Naive thymus-derived CD8-positive, alpha-beta T cell (primary cell): ENCODE data around the gene UBR4. TPM values are rescaled to one million over a fixed set of nuclear protein-coding genes. Genes with fewer than 3 reads are reported as not detected.

ENCODE experiments used
- ATAC-seq, 2 donors: fragments of 150-1000 bp; cut with Tn5 transposase in 1 of 2; sonication (Bioruptor Pico), chemical (Tn5 transposase) in 1 of 2; 1 replicate in 1 of 2; 2 replicates in 1 of 2; pipeline ENCODE4 v1.10.0; 2021; ENCODE audit warnings: mild to moderate bottlenecking in 2 of 2, moderate library complexity in 2 of 2
- POLR2A ChIA-PET: fragments of 350-600 bp; sonication (Branson Sonifier 250); formaldehyde crosslinking; loops from one replicate; lab custom pipeline; 2021; ENCODE audit warnings: antibody characterized with exemption; lab: Charles Lee
- DNase-seq, 10 donors: peaks; one replicate each; pipeline versions ENCODE4 v3.0.0 to v3.0.0-alpha.2; 2020 to 2022
- H3K27ac Mint-ChIP-seq, 10 donors: one replicate each; pipeline ENCODE4 v1.8.0; 2020 to 2022; ENCODE audit warnings: mild to moderate bottlenecking in 10 of 10, mixed read lengths in 10 of 10, moderate library complexity in 4 of 10, inconsistent platforms in 1 of 10
- H3K27me3 Mint-ChIP-seq, 5 donors: one replicate each; pipeline ENCODE4 v1.8.0; 2021 to 2022; ENCODE audit warnings: mixed read lengths in 5 of 5
- H3K36me3 Mint-ChIP-seq, 3 donors: one replicate each; pipeline ENCODE4 v1.8.0; 2020 to 2022; ENCODE audit warnings: mixed read lengths in 3 of 3, mild to moderate bottlenecking in 2 of 3, inconsistent platforms in 1 of 3
- H3K4me1 Mint-ChIP-seq, 4 donors: one replicate each; pipeline ENCODE4 v1.8.0; 2021 to 2022; ENCODE audit warnings: mixed read lengths in 4 of 4
- H3K4me3 Mint-ChIP-seq, 10 donors: one replicate each; pipeline ENCODE4 v1.8.0; 2020 to 2022; ENCODE audit warnings: mild to moderate bottlenecking in 10 of 10, mixed read lengths in 10 of 10, moderate library complexity in 6 of 10, inconsistent platforms in 1 of 10
- H3K9me3 Mint-ChIP-seq, 9 donors: one replicate each; pipeline ENCODE4 v1.8.0; 2020 to 2022; ENCODE audit warnings: mixed read lengths in 9 of 9, mild to moderate bottlenecking in 3 of 9, inconsistent platforms in 1 of 9, moderate library complexity in 1 of 9
- polyA plus RNA-seq, 3 donors: library from polyadenylated mRNA; unstranded; fragments of 300-500 nt; fragmentation: Illumina TruSeq; gene quantifications; one replicate each; pipeline ENCODE4 v1.2.3, GENCODE V29; 2021
- total RNA-seq, 8 experiments: library from RNA in 2 of 8; stranded (reverse) in 2 of 8; gene quantifications; one replicate each; pipeline ENCODE4 v1.2.3 and lab custom pipeline; 2021 to 2026

UBR4 gene
- total and polyA plus RNA-seq, 5 experiments from 2014 or later: 10.2 to 156 (median 23.0) TPM

DNA sequence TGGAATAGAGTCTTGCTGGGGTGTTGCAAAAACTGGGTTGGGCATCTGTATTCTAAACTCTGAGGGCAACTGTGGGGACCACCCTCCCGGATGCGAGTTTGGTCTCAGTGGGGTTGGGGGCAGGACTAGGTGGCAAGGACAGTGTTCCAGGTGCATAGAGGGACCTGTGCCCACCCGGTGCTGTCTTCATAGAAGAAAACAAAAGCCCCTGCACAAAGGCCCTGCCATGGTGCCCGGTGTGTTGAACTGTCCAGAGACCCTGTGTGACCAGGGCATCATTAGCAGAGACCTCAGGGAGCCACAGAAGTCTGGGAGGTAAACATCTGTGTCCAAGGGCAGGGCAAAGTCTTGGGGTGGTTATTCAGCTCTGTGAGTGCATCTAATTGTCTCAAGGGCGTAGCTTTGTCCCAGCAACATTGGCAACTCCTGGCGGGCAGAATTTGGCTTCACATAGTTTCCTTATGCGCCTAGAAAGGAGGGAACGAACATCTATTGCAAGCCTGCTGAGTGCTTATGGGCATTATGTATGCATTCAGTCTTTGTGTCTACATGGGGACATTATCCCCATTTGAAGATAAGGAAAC, 181.4 kb downstream of the UBR4 start:
- Mint-ChIP-seq H3K9me3 (peaks cover 0 to 12% (median 5%) of the 10 kb centered on the region in 9 donors), H3K27ac (no peak overlapping the region), H3K4me3 (no peak overlapping the region), H3K36me3 (no peaks in the 10 kb centered on the region), H3K27me3 (peaks cover 2 to 15% (median 7%) of the 10 kb centered on the region in 5 donors), H3K4me1 (peaks cover 0 to 3% (median 0%) of the 10 kb centered on the region in 4 donors)
- DNase-seq (no peak), ATAC-seq (no peak)
- POLR2A ChIA-PET: no interaction called here

DNA sequence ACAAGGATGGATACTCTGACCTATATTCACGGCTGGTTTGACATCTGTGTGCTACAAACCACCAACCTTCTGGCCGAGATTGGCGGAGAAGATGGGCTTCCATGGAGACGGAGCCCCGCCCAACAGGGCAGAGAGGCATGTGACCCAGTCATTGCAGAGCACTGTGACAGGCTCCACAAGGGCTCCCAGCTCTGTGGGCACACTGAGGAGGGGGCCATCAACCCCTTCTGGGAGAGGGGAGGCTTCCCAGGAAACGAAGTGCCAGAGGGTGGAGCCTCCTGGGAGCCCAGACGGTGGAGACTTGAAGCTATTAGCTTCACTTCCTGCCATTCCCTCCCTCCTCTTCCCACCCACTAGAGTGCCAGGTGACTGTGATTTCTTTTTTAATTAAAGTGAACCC, 182.0 kb downstream of the UBR4 start:
- DNase-seq: no peak

More for the DNA sequence above, 182.0 kb downstream of the UBR4 start:
- peaks cover 0 to 3% (median 0%) of the 10 kb centered on the region in 4 donors for H3K4me1 Mint-ChIP-seq
- peaks cover 0 to 16% (median 6%) of the 10 kb centered on the region in 9 donors for H3K9me3 Mint-ChIP-seq
- H3K27me3 Mint-ChIP-seq: peaks cover 0 to 20% (median 5%) of the 10 kb centered on the region in 5 donors
- H3K4me3 Mint-ChIP-seq: no peak overlapping the region
- no peaks in the 10 kb centered on the region for H3K36me3 Mint-ChIP-seq
- POLR2A ChIA-PET: interaction anchor here (0.6 kb wide), 1 partner anchor 121 kb away, joined by 3 read pairs; no protein-coding TSS in a partner anchor
- no peak for ATAC-seq
- H3K27ac Mint-ChIP-seq: no peak overlapping the region

Other genes with a start within 250 kb of the UBR4 start
- gene EMC1, start 41.3 kb upstream of the UBR4 start, total RNA-seq: 10 to 100 TPM; 37.9 to 38.9 TPM
- gene EMC1, start 41.3 kb upstream of the UBR4 start, polyA plus RNA-seq: 10 to 100 TPM; 16.1 to 22.4 (median 21.0) TPM
- gene MRTO4, start 41.5 kb upstream of the UBR4 start, total RNA-seq: 10 to 100 TPM; 27.6 to 38.0 TPM
- gene MRTO4, start 41.5 kb upstream of the UBR4 start, polyA plus RNA-seq: 10 to 100 TPM; 24.7 to 37.4 (median 34.7) TPM
- gene AKR7A3, start 78.5 kb upstream of the UBR4 start, total RNA-seq: 1 to 10 TPM in 1 of 2 experiments, under 1 TPM in 1; 0.96 to 1.5 TPM
- gene AKR7A3, start 78.5 kb upstream of the UBR4 start, polyA plus RNA-seq: under 1 TPM in 1 of 3 donors, not detected in 2; 0.08 TPM
- 10 to 100 TPM; 24.8 to 27.7 TPM for gene AKR7A2, start 101.9 kb upstream of the UBR4 start, total RNA-seq
- 100 to 1,000 TPM in 2 of 3 donors, 10 to 100 TPM in 1; 99.3 to 116 (median 115) TPM for gene AKR7A2, start 101.9 kb upstream of the UBR4 start, polyA plus RNA-seq
- 1 to 10 TPM; 4.8 to 6.4 TPM for gene SLC66A1, start 102.1 kb upstream of the UBR4 start, total RNA-seq
- 1 to 10 TPM; 3.1 to 4.3 (median 3.7) TPM for gene SLC66A1, start 102.1 kb upstream of the UBR4 start, polyA plus RNA-seq